Activated CD4-positive, CD25-positive, alpha-beta regulatory T cell treated with anti-CD3 and anti-CD28 coated beads, Interleukin-2, amount 50 U/mL, for 72 hours (primary cell): Measurements from ENCODE around the gene HS6ST3.
"Not testable (repeated sequence)": the region's sequence is repeated elsewhere in the genome, so short reads cannot be mapped to it uniquely, and the experiment has no call there.

Experiments used
- DNase-seq: peaks from one replicate; pipeline ENCODE4 v3.0.0; 2021

HS6ST3 gene

GRCh38 chr13:96749825-96750224 lies 659.9 kb downstream of the HS6ST3 start:
- DNase-seq, result no peak

DNA sequence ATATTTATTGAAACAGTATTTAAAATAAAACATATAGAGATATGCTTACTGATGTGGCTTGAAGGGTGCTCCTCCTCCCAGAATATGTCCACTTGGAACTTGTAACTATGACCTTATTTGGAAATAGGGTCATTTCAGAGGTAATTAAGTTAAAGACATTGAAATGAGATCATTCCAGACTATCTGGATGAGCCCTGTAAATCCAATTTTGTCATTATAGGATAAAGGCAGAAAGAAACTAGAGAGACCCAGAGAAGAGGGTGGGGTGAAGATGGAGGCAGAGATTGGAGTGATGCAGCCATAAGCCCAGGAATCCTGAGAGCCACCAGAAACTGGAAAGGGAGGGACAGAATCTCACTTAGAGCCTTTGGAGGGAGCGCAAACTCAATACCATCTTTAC lies 661.2 kb downstream of the HS6ST3 start:
- no peak for DNase-seq

DNA sequence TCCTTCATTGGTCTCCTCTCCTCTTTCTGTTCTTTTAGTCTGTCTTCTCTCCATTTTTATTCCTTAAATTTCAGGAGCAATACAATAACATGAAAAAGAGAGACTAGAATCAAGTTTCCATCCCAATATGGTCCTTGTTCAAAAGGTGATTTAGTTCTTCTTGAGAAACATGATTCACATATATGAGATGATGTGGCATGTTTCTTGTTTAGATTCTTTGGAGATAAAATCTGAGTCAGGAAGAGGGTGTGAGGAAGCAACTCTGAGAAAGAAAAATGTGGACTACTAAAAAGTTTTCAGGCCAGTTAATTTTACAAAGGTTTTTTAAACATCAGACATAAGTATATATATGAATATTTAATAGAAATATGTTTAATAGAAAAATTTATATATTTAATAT lies 673.0 kb downstream of the HS6ST3 start:
- DNase-seq, result no peak

DNA sequence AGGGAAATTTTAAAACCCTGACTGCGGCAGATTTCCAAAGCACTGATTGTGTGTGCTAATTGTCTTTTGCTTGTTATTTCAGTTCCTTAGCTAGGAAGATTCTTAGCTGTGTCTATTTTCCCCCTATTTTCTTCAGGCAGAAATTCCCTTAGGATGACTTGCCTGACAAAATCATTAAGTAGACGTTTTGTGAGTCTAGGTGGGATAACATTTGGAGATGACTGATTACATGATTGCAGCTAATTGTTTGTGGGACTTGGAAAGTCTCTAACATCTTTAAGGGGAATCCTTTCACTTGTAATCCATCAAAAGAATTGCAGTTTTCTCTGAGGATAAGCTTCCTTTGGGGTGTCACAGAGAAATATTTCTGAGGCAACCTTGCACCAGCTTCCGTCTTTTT lies 676.4 kb downstream of the HS6ST3 start:
- DNase-seq, result no peak

- DNase-seq, result no peak
Observed at GRCh38 chr13:96768524-96768923, 678.6 kb downstream of the HS6ST3 start.

GRCh38 chr13:96769874-96770273 lies 680.0 kb downstream of the HS6ST3 start:
- DNase-seq, result no peak

GRCh38 chr13:96771486-96772367 lies 681.8 kb downstream of the HS6ST3 start:
- DNase-seq, result no peak

GRCh38 chr13:96772426-96772825 lies 682.5 kb downstream of the HS6ST3 start:
- DNase-seq, result no peak

DNA sequence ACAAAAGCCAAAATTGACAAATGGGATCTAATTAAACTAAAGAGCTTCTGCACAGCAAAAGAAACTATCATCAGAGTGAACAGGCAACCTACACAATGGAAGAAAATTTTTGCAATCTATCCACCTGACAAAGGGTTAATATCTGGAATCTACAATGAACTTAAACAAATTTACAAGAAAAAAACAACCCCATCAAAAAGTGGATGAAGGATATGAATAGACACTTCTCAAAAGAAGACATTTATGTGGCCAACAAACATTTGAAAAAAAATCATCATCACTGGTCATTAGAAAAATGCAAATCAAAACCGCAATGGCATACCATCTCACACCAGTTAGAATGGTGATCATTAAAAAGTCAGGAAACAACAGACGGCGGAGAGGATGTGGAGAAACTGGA lies 688.4 kb downstream of the HS6ST3 start:
- not testable (repeated sequence) for DNase-seq

- no peak for DNase-seq
Observed at GRCh38 chr13:96779691-96780090, 689.8 kb downstream of the HS6ST3 start.

- DNase-seq, result no peak
Observed at GRCh38 chr13:96780105-96780504, 690.2 kb downstream of the HS6ST3 start.

DNA sequence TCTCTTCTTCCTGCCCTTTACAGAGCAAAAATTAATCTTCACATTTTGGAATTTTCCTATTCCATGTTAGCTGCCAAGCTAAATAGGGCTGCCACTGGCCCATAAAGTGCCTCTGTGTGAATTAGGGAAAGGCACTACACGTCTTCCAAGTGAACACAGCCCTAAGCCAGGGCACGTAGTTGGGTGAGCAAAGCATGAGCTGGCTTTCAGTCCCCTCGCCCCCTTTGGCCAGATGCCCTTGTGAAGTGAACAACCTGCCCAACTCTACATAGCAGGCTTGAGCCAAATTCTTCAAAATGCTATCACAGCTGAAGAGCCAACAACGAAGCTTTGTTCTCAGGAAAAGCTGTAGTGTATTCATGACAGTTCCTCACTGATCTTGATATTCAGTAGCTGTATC lies 691.2 kb downstream of the HS6ST3 start:
- DNase-seq, result no peak

DNA sequence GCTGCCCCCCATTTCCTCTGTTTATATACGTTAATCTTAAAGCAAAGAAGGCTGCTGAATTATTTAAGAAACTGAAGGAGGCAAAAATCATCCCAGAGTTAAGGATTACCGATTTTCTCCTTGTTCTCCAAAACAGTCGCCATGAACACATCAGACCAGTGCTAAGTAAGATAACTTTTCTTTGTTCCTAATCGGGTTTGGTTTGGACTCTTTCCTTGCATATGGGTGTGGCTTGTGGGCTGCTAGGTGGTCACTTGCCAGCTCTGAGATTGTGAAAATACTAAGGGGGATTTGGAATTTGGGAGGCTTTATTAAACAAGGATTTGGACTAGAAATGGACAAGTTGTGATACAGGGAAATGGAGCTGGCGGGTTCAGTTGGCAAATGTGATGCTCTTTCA lies 692.3 kb downstream of the HS6ST3 start:
- no peak for DNase-seq

GRCh38 chr13:96783057-96783456 lies 693.1 kb downstream of the HS6ST3 start:
- no peak for DNase-seq

GRCh38 chr13:96783511-96783910 lies 693.6 kb downstream of the HS6ST3 start:
- no peak for DNase-seq

DNA sequence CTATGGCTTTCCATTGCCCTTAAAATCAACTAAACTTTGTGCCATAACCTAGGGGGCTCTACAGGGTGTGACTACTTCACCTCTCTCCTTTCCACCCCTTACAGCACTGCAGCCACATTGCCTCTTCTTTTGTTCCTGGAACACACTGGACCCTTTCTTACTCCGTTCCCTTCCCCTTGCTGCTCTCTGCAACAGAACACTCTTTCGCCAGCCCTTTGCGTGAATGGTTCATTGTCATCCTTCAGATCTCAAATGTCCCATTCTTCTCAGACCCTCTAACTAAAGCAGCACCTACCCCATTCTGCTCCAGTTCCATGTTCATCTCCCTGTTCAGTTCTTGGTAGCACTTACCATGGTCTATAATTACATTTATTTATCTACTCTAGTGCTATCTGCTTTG lies 696.1 kb downstream of the HS6ST3 start:
- no peak for DNase-seq

- no peak for DNase-seq
Observed at GRCh38 chr13:96792188-96792587, 702.3 kb downstream of the HS6ST3 start.

GRCh38 chr13:96792736-96793403 lies 703.0 kb downstream of the HS6ST3 start:
- DNase-seq, result no peak

GRCh38 chr13:96793404-96793755 lies 703.5 kb downstream of the HS6ST3 start:
- DNase-seq, result no peak

GRCh38 chr13:96794669-96795068 lies 704.8 kb downstream of the HS6ST3 start:
- DNase-seq, result no peak

DNA sequence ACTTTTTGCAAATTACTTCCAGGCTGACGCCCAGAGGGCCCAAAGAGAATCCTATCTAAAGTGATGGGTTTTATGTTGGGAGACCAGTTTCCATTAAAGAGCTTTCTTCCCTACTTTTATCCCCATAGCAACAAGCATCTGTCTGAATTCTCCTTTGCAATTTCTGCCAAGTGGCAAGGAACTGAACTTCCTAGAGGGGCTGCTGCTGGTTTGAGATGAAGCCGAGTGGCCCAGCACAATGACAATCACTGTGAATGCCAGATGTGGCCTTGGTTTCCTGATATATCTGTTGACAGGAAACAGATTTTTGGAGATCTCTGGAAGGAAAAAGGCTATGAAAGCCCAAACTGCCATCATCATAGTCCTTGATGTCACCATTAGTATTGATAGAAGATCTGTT lies 705.8 kb downstream of the HS6ST3 start:
- DNase-seq, result no peak

- no peak for DNase-seq
Observed at GRCh38 chr13:96796091-96796633, 706.3 kb downstream of the HS6ST3 start.

- DNase-seq, result no peak
Observed at GRCh38 chr13:96797136-96797535, 707.2 kb downstream of the HS6ST3 start.

GRCh38 chr13:96803456-96804100 lies 713.7 kb downstream of the HS6ST3 start:
- no peak for DNase-seq
